Erythroblast (primary cell): ENCODE results near the gene RAB3C.

Experiments
- GATA1 ChIP-seq: IDR thresholded peaks from 2 replicates; pipeline ENCODE4 v1.6.1; 2011; ENCODE audit warnings: low read depth, mild to moderate bottlenecking, control low read depth, low read length, moderate library complexity
- POLR2A ChIP-seq: IDR thresholded peaks from 2 replicates; pipeline ENCODE4 v1.6.1; 2011; ENCODE audit warnings: mild to moderate bottlenecking, low read length

- TF ChIP-seq POLR2A (no peak), GATA1 (no peak)
Observed at GRCh38 chr5:58904737-58905136, 321.9 kb downstream of the RAB3C start.
